AML-193 (cell line): ENCODE measurements around the gene PDCD2L.

Experiments
- DNase-seq, 2 experiments: peaks; one replicate each; lab custom pipeline; 2025; lab: John Stamatoyannopoulos, UW

The PDCD2L gene

GRCh38 chr19:34471906-34472700, 67.9 kb downstream of the PDCD2L start:
- DNase-seq: no peak

GRCh38 chr19:34474233-34474989, 70.2 kb downstream of the PDCD2L start:
- peak in 1 of 2 experiments; percentile 35 for DNase-seq

GRCh38 chr19:34475026-34475974, 71.1 kb downstream of the PDCD2L start:
- peak; percentile 68 to 74 for DNase-seq
